ENCODE results near the gene PARD3B. TPM values are rescaled to one million over a fixed set of nuclear protein-coding genes. Genes with fewer than 3 reads are reported as not detected.

The PARD3B gene
- total RNA-seq, 1 donor from 2014 or later: 0.66 TPM

DNA sequence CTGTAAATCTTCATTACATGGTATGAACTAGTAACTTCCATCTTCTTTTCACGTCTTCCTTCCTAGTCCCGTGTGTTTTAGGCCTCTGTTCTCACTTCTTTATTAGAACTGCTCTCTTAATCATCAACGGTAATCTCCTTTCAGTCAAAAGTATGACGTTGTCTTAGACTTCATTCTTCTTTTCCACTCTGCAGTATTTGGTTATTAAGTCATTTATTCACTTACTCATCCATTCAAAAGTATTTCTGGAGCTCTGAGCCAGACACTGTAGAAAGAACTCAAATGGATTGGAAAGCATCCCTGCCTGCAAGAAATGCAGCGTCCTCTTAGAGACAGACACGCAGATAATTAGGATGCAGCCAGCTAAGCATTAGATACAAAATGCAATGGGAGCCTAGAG lies 642.5 kb downstream of the PARD3B start:
- no peak overlapping the region for H3K4me3 Mint-ChIP-seq (ENCODE audit: unreplicated experiment)
- no peaks in the 10 kb centered on the region for H3K36me3 Mint-ChIP-seq (ENCODE audit: unreplicated experiment)
- TF ChIP-seq, protein P1, sequence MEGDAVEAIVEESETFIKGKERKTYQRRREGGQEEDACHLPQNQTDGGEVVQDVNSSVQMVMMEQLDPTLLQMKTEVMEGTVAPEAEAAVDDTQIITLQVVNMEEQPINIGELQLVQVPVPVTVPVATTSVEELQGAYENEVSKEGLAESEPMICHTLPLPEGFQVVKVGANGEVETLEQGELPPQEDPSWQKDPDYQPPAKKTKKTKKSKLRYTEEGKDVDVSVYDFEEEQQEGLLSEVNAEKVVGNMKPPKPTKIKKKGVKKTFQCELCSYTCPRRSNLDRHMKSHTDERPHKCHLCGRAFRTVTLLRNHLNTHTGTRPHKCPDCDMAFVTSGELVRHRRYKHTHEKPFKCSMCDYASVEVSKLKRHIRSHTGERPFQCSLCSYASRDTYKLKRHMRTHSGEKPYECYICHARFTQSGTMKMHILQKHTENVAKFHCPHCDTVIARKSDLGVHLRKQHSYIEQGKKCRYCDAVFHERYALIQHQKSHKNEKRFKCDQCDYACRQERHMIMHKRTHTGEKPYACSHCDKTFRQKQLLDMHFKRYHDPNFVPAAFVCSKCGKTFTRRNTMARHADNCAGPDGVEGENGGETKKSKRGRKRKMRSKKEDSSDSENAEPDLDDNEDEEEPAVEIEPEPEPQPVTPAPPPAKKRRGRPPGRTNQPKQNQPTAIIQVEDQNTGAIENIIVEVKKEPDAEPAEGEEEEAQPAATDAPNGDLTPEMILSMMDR (IDR thresholded peaks at IDR 0.05; ENCODE audit: partially characterized antibody, unreplicated experiment): no peak
- H3K27ac Mint-ChIP-seq (ENCODE audit: unreplicated experiment): no peak overlapping the region
- no peak for DNase-seq
- no peaks in the 10 kb centered on the region for H3K4me1 Mint-ChIP-seq (ENCODE audit: low read depth, unreplicated experiment)
- no peaks in the 10 kb centered on the region for H3K27me3 Mint-ChIP-seq (ENCODE audit: unreplicated experiment)
- no peaks in the 10 kb centered on the region for H3K9me3 Mint-ChIP-seq (ENCODE audit: unreplicated experiment)

DNA sequence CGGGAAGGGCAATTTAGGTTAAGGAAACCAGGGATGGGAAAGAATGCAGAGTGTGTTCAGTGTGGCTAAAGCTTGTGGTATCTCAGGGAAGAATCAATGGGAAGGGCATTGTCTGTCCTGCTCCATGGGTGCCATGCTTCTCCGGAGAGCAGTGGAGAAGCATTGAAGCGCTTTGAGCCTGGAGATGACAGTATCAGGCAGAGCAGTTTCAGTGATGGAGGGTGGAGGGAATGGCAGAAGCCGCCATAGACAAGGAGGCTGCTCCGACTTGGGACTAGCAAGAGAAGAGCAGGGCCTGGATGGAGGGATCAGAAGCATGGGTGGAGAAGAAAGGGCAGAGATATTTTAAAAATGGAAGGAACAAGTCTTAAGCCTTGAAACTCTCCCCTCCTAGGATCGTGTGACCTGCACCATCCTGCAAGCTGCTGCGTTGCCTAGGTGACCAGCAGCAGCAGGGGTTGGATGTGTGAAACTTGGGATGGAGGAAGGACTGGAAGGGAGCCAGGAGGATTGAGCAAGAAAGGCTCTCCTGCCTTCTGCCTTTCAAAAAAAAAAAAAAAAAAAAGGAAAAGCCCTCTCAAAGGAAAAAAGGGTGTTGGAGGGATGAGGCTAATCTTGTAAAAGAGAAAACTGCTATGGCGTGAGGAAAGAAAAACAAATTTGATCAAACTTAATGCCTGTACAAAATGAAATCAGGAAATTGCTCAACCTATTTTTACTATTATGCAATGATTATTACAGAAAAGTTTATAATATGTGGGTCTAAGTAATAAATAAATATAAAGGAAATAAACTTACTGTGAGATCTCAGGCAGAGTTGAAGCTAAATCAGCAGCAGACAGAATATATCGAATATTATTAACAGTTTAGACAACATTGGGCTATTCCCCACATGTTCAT lies 643.2 kb downstream of the PARD3B start:
- H3K27ac Mint-ChIP-seq (ENCODE audit: unreplicated experiment): no peak overlapping the region
- no peak overlapping the region for H3K4me3 Mint-ChIP-seq (ENCODE audit: unreplicated experiment)
- no peak for DNase-seq
- no peaks in the 10 kb centered on the region for H3K4me1 Mint-ChIP-seq (ENCODE audit: low read depth, unreplicated experiment)
- H3K27me3 Mint-ChIP-seq (ENCODE audit: unreplicated experiment): no peaks in the 10 kb centered on the region
- no peaks in the 10 kb centered on the region for H3K9me3 Mint-ChIP-seq (ENCODE audit: unreplicated experiment)
- H3K36me3 Mint-ChIP-seq (ENCODE audit: unreplicated experiment): no peaks in the 10 kb centered on the region
- TF ChIP-seq, protein P1 (IDR thresholded peaks at IDR 0.05; ENCODE audit: partially characterized antibody, unreplicated experiment): no peak

- H3K36me3 Mint-ChIP-seq (ENCODE audit: unreplicated experiment): no peaks in the 10 kb centered on the region
- no peaks in the 10 kb centered on the region for H3K9me3 Mint-ChIP-seq (ENCODE audit: unreplicated experiment)
- no peaks in the 10 kb centered on the region for H3K4me1 Mint-ChIP-seq (ENCODE audit: low read depth, unreplicated experiment)
- TF ChIP-seq, protein P1 (IDR thresholded peaks at IDR 0.05; ENCODE audit: partially characterized antibody, unreplicated experiment): no peak
- H3K4me3 Mint-ChIP-seq (ENCODE audit: unreplicated experiment): no peak overlapping the region
- no peaks in the 10 kb centered on the region for H3K27me3 Mint-ChIP-seq (ENCODE audit: unreplicated experiment)
- no peak overlapping the region for H3K27ac Mint-ChIP-seq (ENCODE audit: unreplicated experiment)
- DNase-seq: no peak
These were observed 644.0 kb downstream of the PARD3B start for GRCh38 chr2:205189301-205189700.

- no peaks in the 10 kb centered on the region for H3K9me3 Mint-ChIP-seq (ENCODE audit: unreplicated experiment)
- DNase-seq: no peak
- no peaks in the 10 kb centered on the region for H3K27me3 Mint-ChIP-seq (ENCODE audit: unreplicated experiment)
- H3K4me1 Mint-ChIP-seq (ENCODE audit: low read depth, unreplicated experiment): no peaks in the 10 kb centered on the region
- no peaks in the 10 kb centered on the region for H3K36me3 Mint-ChIP-seq (ENCODE audit: unreplicated experiment)
- H3K4me3 Mint-ChIP-seq (ENCODE audit: unreplicated experiment): no peak overlapping the region
- H3K27ac Mint-ChIP-seq (ENCODE audit: unreplicated experiment): no peak overlapping the region
- TF ChIP-seq, protein P1 (IDR thresholded peaks at IDR 0.05; ENCODE audit: partially characterized antibody, unreplicated experiment): no peak
These were observed 645.3 kb downstream of the PARD3B start for GRCh38 chr2:205190528-205190927.

- Mint-ChIP-seq H3K27ac (ENCODE audit: unreplicated experiment) (no peak overlapping the region), H3K9me3 (ENCODE audit: unreplicated experiment) (no peaks in the 10 kb centered on the region), H3K27me3 (ENCODE audit: unreplicated experiment) (peaks cover 2% of the 10 kb centered on the region), H3K36me3 (ENCODE audit: unreplicated experiment) (no peaks in the 10 kb centered on the region), H3K4me3 (ENCODE audit: unreplicated experiment) (no peak overlapping the region), H3K4me1 (ENCODE audit: low read depth, unreplicated experiment) (peaks cover 4% of the 10 kb centered on the region)
- no peak for DNase-seq
- TF ChIP-seq, protein P1 (IDR thresholded peaks at IDR 0.05; ENCODE audit: partially characterized antibody, unreplicated experiment): no peak
These were observed 648.0 kb downstream of the PARD3B start for GRCh38 chr2:205193125-205193835.
